ENCODE measurements around the gene GRID2IP. TPM values are rescaled to one million over a fixed set of nuclear protein-coding genes. Genes with fewer than 3 reads are reported as not detected.

Gene GRID2IP
- total RNA-seq, 1 donor from 2014 or later, result 0.86 TPM

GRCh38 chr7:6520163-6520981 is 30.9 kb downstream of the GRID2IP start:
- DNase-seq (ENCODE audit: low spot score), result no peak

GRCh38 chr7:6516387-6516983 is 34.8 kb downstream of the GRID2IP start:
- DNase-seq (ENCODE audit: low spot score), result peak; percentile 84

- no peak for DNase-seq (ENCODE audit: low spot score)
Observed at GRCh38 chr7:6513541-6513940, 37.7 kb downstream of the GRID2IP start.

GRCh38 chr7:6512892-6513291 is 38.4 kb downstream of the GRID2IP start:
- no peak for DNase-seq (ENCODE audit: low spot score)

GRCh38 chr7:6510476-6511133 is 40.7 kb downstream of the GRID2IP start:
- DNase-seq (ENCODE audit: low spot score), result no peak

GRCh38 chr7:6508950-6509349 is 42.3 kb downstream of the GRID2IP start:
- DNase-seq (ENCODE audit: low spot score), result no peak

- DNase-seq (ENCODE audit: low spot score), result no peak
Observed at GRCh38 chr7:6508539-6508938, 42.7 kb downstream of the GRID2IP start.

- no peak for DNase-seq (ENCODE audit: low spot score)
Observed at GRCh38 chr7:6507906-6508305, 43.4 kb downstream of the GRID2IP start.

- DNase-seq (ENCODE audit: low spot score), result no peak
Observed at GRCh38 chr7:6505685-6506559, 45.3 kb downstream of the GRID2IP start.

GRCh38 chr7:6504996-6505395 is 46.3 kb downstream of the GRID2IP start:
- no peak for DNase-seq (ENCODE audit: low spot score)

- DNase-seq (ENCODE audit: low spot score), result no peak
Observed at GRCh38 chr7:6502886-6503285, 48.4 kb downstream of the GRID2IP start.

GRCh38 chr7:6501586-6502564 is 49.4 kb downstream of the GRID2IP start:
- no peak for DNase-seq (ENCODE audit: low spot score)

- no peak for DNase-seq (ENCODE audit: low spot score)
Observed at GRCh38 chr7:6500691-6501090, 50.6 kb downstream of the GRID2IP start.

GRCh38 chr7:6497994-6498393 is 53.3 kb downstream of the GRID2IP start:
- no peak for DNase-seq (ENCODE audit: low spot score)

GRCh38 chr7:6497637-6497905 is 53.7 kb downstream of the GRID2IP start:
- DNase-seq (ENCODE audit: low spot score), result no peak

- no peak for DNase-seq (ENCODE audit: low spot score)
Observed at GRCh38 chr7:6496842-6497636, 54.2 kb downstream of the GRID2IP start.

- DNase-seq (ENCODE audit: low spot score), result no peak
Observed at GRCh38 chr7:6495597-6496262, 55.5 kb downstream of the GRID2IP start.

- DNase-seq (ENCODE audit: low spot score), result no peak
Observed at GRCh38 chr7:6494365-6494764, 56.9 kb downstream of the GRID2IP start.

- no peak for DNase-seq (ENCODE audit: low spot score)
Observed at GRCh38 chr7:6491194-6491593, 60.1 kb downstream of the GRID2IP start.

GRCh38 chr7:6489612-6490011 is 61.6 kb downstream of the GRID2IP start:
- no peak for DNase-seq (ENCODE audit: low spot score)
